NCI-H2081 treated with DMSO at 0.1 percent for 48 hours (cell line): Measurements from ENCODE around the gene CASR.

Experiments
- DNase-seq: peaks from one replicate; lab custom pipeline; 2025; lab: John Stamatoyannopoulos, UW

Gene CASR

GRCh38 chr3:122214711-122215110, 31.2 kb downstream of the CASR start:
- no peak for DNase-seq

- no peak for DNase-seq
These were observed 32.3 kb downstream of the CASR start for GRCh38 chr3:122215592-122216298.

- no peak for DNase-seq
These were observed 34.4 kb downstream of the CASR start for GRCh38 chr3:122217901-122218300.

- no peak for DNase-seq
These were observed 35.9 kb downstream of the CASR start for GRCh38 chr3:122219242-122219872.

GRCh38 chr3:122227036-122227781, 43.7 kb downstream of the CASR start:
- DNase-seq: no peak

GRCh38 chr3:122230174-122230573, 46.7 kb downstream of the CASR start:
- no peak for DNase-seq

- no peak for DNase-seq
These were observed 48.1 kb downstream of the CASR start for GRCh38 chr3:122231465-122232157.

GRCh38 chr3:122232485-122232884, 49.0 kb downstream of the CASR start:
- DNase-seq: no peak

- no peak for DNase-seq
These were observed 49.9 kb downstream of the CASR start for GRCh38 chr3:122233101-122233952.

GRCh38 chr3:122234117-122234516, 50.6 kb downstream of the CASR start:
- DNase-seq: no peak

- no peak for DNase-seq
These were observed 51.7 kb downstream of the CASR start for GRCh38 chr3:122235147-122235546.

- no peak for DNase-seq
These were observed 55.6 kb downstream of the CASR start for GRCh38 chr3:122239112-122239511.

GRCh38 chr3:122245513-122246174, 62.2 kb downstream of the CASR start:
- DNase-seq: no peak

- no peak for DNase-seq
These were observed 62.7 kb downstream of the CASR start for GRCh38 chr3:122246199-122246598.

- no peak for DNase-seq
These were observed 63.8 kb downstream of the CASR start for GRCh38 chr3:122247087-122247824.

- no peak for DNase-seq
These were observed 64.3 kb downstream of the CASR start for GRCh38 chr3:122247825-122248185.

- no peak for DNase-seq
These were observed 68.0 kb downstream of the CASR start for GRCh38 chr3:122251428-122251827.

- no peak for DNase-seq
These were observed 70.1 kb downstream of the CASR start for GRCh38 chr3:122253581-122253980.

GRCh38 chr3:122255757-122256439, 72.4 kb downstream of the CASR start:
- no peak for DNase-seq
